ENCODE measurements around the gene CSK.

DNA sequence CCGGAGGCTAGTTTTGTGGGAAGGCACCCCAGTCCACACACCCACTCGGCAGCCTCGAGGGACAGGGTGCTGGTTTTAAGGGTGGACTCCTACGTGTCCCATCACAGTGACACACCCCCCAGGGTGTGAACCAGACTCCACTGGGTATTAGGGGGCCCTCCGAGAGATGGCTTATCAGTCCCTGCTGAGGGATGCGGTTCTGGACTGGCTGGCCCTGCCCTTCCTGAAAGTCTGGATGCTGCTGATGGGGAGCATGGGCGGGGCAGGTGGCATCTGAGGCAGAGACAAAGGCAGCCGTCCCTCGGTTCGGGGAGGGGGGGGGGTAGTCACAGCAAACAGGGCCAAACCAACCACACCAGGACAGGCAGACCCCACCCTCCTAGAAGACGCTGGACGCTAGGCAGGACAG is 62.0 kb downstream of the CSK start:
- TF ChIP-seq TCF12 (IDR thresholded peaks at IDR 0.05) (no peak), POLR2AphosphoS5 (IDR thresholded peaks at IDR 0.05; ENCODE audit: low read depth, low read length) (no peak), TAF1 (IDR thresholded peaks at IDR 0.05; ENCODE audit: borderline replicate concordance, low read depth, low read length) (no peak), SMC3 (IDR thresholded peaks at IDR 0.05; ENCODE audit: low read depth, low read length) (no peak), RCOR1 (IDR thresholded peaks at IDR 0.05; ENCODE audit: low read length) (no peak), JUND (IDR thresholded peaks at IDR 0.05) (no peak), GABPA (IDR thresholded peaks at IDR 0.05; ENCODE audit: low read depth) (no peak)
- TF ChIP-seq, protein P1, sequence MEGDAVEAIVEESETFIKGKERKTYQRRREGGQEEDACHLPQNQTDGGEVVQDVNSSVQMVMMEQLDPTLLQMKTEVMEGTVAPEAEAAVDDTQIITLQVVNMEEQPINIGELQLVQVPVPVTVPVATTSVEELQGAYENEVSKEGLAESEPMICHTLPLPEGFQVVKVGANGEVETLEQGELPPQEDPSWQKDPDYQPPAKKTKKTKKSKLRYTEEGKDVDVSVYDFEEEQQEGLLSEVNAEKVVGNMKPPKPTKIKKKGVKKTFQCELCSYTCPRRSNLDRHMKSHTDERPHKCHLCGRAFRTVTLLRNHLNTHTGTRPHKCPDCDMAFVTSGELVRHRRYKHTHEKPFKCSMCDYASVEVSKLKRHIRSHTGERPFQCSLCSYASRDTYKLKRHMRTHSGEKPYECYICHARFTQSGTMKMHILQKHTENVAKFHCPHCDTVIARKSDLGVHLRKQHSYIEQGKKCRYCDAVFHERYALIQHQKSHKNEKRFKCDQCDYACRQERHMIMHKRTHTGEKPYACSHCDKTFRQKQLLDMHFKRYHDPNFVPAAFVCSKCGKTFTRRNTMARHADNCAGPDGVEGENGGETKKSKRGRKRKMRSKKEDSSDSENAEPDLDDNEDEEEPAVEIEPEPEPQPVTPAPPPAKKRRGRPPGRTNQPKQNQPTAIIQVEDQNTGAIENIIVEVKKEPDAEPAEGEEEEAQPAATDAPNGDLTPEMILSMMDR (IDR thresholded peaks at IDR 0.05): no peak
- TF ChIP-seq, protein P2, sequence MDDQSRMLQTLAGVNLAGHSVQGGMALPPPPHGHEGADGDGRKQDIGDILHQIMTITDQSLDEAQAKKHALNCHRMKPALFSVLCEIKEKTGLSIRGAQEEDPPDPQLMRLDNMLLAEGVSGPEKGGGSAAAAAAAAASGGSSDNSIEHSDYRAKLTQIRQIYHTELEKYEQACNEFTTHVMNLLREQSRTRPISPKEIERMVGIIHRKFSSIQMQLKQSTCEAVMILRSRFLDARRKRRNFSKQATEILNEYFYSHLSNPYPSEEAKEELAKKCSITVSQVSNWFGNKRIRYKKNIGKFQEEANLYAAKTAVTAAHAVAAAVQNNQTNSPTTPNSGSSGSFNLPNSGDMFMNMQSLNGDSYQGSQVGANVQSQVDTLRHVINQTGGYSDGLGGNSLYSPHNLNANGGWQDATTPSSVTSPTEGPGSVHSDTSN (IDR thresholded peaks at IDR 0.05): no peak
- TF ChIP-seq, protein P3, sequence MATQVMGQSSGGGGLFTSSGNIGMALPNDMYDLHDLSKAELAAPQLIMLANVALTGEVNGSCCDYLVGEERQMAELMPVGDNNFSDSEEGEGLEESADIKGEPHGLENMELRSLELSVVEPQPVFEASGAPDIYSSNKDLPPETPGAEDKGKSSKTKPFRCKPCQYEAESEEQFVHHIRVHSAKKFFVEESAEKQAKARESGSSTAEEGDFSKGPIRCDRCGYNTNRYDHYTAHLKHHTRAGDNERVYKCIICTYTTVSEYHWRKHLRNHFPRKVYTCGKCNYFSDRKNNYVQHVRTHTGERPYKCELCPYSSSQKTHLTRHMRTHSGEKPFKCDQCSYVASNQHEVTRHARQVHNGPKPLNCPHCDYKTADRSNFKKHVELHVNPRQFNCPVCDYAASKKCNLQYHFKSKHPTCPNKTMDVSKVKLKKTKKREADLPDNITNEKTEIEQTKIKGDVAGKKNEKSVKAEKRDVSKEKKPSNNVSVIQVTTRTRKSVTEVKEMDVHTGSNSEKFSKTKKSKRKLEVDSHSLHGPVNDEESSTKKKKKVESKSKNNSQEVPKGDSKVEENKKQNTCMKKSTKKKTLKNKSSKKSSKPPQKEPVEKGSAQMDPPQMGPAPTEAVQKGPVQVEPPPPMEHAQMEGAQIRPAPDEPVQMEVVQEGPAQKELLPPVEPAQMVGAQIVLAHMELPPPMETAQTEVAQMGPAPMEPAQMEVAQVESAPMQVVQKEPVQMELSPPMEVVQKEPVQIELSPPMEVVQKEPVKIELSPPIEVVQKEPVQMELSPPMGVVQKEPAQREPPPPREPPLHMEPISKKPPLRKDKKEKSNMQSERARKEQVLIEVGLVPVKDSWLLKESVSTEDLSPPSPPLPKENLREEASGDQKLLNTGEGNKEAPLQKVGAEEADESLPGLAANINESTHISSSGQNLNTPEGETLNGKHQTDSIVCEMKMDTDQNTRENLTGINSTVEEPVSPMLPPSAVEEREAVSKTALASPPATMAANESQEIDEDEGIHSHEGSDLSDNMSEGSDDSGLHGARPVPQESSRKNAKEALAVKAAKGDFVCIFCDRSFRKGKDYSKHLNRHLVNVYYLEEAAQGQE (IDR thresholded peaks at IDR 0.05; ENCODE audit: low read depth, low read length): no peak
- TF ChIP-seq, protein P4, sequence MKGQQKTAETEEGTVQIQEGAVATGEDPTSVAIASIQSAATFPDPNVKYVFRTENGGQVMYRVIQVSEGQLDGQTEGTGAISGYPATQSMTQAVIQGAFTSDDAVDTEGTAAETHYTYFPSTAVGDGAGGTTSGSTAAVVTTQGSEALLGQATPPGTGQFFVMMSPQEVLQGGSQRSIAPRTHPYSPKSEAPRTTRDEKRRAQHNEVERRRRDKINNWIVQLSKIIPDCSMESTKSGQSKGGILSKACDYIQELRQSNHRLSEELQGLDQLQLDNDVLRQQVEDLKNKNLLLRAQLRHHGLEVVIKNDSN (IDR thresholded peaks at IDR 0.05; ENCODE audit: borderline replicate concordance, low read depth): no peak
